ENCODE measurements around the gene GPR37.
A peak's percentile ranks its signal among the peaks of the same experiment; 100 is the strongest.

GPR37 gene

DNA sequence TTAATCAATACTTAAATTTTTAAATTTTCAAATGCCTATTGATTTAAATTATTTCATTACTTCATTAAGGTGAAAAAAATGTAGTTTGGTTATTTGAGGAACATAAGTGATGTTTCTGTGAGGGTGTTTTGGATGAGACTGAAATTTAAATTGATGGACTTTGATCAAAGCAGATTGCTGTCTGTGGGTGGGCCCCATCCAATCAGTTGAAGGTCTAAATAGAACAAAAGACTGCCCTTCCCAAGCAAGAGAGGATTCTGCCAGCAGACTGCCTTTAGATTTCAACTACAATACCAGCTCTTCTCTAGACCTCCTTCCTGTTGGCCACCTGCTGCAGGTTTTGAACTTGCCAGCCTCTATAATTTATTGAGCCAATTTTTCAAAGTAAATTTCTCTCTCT lies 14.5 kb upstream of the GPR37 start:
- no peak for DNase-seq

DNA sequence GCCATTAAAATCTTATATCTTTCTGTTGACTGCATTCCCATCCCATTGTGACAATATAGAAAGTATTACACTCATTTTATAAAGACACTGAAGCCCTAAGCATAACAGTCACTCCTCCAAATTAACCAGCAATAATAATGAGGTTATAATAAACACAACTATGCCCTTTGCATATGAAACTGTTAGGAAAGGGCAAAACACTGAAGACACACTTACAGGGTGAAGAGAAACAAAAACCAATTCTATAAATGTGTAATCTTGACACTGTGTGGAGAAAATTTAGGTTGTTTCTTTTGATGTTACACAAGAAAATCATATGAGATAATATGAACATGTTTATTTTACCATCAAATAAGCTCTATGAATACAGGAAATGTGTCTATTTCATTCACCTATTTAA lies 14.0 kb upstream of the GPR37 start:
- DNase-seq, result no peak

DNA sequence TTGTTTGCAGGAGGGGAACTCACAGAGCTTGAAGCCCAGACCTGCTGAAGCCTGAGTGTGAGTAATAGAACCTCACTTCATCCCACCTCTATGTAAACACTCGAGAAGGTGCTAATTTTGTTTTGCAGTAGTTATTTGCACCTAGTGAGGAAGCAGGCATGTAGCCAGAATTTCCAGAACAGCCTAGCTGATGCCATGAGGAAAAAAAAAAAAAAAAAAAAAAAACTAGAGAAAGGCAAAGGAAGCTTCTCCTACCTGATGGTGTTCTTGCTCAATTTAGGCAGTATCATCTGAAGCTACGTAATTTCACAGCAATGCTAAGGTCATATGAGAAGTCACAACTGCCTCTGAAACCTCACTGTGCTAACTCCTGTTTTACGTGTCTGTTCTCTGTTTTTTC lies 13.6 kb upstream of the GPR37 start:
- no peak for DNase-seq

DNA sequence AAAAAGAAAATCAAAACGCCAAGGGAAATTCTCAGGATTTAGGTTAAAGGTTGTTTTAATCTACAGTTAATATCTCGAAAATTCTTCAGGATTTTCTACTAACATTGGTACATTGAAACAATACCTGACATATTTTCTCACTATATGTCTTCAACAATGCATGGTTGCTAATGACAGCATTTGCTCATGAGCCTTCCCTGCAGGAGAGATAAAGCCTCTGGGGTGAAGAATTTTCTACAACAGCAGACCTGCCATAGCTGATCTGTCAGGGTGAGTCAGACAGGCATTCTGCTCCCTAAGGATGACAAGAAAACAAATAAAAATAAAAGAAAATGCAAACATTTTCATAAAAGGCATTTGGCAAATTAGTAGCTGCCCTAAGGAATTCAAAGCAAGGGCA lies 11.7 kb upstream of the GPR37 start:
- no peak for DNase-seq

DNA sequence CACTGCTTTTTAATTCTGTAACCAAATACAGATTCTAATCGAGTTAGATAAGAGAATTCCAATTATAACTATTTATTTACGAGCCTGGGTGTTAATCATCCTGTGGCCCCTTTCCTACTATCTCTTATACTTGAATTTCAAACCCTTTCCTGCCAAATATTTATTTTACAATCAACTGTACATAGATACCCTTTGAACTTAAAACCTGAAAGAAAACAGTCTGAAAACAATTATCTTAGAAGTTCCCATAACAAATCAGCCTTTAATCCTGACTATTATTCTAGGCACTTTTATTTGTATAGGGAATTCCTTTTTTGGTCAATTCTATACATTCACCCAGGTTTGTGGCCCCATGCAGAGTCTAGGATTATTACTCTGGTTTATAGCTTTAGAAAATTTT lies 10.6 kb upstream of the GPR37 start:
- no peak for DNase-seq

DNA sequence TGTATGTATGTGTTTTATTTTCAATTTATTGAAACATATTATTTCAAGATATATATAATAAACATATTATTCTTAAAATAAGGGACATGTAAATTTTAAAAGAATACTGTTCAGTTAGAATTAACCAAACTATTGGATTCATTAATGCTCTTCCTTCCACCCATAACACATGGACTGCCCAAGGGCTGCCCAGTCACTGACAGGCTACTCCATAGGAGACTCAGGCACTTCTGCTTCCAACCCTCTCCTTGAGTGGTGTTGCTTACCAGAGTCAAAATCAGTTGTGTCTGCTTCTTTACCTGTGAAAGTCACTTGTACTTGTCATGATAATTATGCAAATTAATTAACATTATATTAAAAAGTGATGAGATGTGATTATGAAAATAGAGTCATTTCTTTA lies 9.8 kb upstream of the GPR37 start:
- DNase-seq, result no peak

DNA sequence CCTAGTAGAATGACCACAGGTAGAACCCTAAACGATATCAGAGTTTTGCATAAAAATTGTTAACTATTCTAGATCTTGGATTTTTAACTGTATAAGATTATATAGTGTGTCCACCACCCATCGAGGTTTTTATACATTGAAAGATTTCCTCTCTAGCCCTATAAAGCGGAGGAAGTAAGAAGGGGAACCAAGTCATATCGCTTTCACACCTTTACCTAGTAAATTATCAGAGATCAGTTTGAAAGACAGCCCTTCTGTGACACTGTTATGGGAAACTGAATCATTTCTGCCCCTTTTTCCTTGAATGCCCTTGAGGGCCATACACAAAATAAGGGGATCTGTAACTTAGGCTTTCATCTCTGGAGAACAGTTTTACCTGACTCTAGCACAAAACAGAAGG lies 8.3 kb upstream of the GPR37 start:
- no peak for DNase-seq

DNA sequence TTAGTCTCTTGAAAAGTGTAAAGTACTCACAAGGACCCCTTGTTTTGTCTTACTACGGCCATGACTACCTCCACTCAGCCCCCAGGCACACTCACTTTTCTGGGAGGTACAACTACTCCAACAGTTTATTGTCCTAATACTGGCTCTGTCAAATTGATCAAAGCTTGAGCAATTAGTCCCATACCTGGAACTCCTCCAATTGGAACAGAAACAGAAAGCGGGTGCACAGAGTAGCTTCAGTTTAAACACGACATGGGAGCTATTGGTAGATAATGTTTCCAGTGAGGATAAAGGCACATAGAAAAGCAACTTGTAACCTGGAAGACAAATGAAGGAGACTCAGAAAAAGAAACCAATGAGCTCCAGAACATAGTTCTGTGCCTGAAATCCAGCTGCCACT lies 7.7 kb upstream of the GPR37 start:
- no peak for DNase-seq

DNA sequence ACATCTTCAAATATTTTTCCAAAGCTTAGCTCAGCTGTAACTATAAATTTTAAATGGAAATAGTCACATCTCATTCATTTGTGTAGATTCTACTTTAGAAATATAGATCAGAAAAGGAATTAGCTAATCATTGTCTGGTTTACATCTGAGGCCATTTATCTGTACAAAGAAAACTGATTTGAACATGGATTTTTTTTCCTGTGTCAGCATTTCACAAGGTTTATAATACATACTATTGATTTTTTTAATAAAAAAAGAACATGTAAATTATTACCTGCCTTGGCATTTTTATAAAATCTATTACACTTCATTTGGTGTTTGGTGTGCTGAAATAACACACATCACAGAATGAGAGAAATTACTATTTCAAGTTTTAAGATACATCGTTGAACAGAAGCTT lies 3.5 kb upstream of the GPR37 start:
- no peak for DNase-seq

DNA sequence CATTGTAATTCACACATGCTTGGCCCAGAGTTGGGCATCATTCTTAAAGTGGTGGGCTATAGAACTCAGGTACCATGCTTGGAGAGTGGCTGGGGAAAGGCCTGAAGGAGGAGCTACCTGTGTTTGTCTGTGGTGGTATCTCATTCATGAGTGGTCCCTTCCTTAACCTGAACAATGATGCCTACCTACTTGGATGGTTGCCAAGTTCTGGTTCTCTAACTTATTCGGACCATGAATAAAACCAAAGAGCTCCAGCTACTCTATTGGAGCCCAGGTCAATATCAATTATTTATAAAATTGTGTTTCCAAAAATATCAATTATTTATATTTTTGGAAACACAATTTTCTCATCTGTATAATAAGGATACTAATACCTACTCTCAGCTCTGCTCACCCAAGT lies 2.9 kb upstream of the GPR37 start:
- no peak for DNase-seq

DNA sequence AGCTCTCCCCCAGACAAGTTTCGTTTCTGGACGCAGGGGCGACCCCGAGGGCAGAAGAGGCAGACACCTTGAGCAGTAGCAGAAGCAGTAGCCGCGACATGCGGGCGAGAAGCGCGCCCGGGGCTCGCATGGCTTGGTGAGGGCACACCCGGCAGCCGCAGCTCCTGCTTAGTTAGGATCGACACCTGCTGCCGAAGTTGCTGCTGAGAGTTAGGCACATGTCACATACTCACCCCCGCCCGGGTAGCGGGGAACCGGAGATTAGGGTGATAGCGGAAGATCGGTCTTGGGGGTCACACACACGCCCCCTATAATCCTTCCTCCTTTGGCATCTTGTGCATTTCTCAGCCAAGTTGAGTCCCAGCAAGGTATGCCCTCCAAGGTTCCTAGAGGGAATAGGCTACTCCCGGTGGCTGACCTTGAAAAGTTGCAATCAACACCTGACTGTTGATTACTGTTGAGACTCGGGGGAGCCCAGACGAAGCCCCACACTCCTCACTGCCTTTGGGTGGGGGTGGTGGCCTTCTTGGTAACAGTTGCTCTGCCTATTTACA lies 668 bp downstream of the GPR37 start:
- DNase-seq, result peak in 14 of 58 donors; percentile 8 to 60 (median 32)

DNA sequence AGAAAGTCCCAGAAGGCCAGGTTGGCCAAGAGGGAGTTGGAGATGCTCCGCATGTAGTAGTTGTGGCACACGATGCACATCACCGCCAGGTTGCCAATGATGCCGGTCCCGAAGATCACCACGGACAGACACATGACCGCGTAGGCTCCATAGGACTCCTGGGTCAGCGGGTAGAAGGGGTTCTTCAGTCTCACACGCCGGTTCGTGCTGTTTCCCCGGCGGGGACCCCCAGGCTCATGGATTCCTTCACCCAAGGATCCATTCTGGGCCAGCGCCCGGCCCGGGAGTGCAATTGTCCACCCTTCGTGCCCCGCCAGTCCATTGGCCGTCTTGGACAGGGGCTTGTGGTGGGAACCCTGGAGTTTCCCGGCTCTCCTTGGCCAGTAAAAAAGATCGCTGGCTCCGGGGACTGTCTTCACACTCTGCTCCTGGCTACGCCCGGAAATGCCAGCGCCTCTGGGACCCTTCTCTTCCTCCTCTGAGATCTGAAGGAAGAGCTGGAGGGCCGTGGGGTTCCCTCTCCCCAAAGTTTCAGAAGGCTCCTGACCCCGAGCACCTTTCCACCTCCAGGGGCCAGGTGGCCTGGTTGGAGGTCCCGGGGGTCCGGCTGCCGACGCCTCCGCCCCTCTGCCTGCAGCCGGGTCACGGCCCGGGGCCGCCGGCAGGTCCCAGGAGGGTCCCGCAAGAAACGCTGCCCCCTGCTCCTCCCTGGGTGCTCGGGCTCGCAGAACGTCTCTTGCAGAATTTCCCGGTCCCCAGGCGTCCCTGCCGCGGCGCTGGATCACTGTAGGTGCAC lies 1.3 kb downstream of the GPR37 start:
- peak in 6 of 58 donors; percentile 19 to 50 (median 27) for DNase-seq

DNA sequence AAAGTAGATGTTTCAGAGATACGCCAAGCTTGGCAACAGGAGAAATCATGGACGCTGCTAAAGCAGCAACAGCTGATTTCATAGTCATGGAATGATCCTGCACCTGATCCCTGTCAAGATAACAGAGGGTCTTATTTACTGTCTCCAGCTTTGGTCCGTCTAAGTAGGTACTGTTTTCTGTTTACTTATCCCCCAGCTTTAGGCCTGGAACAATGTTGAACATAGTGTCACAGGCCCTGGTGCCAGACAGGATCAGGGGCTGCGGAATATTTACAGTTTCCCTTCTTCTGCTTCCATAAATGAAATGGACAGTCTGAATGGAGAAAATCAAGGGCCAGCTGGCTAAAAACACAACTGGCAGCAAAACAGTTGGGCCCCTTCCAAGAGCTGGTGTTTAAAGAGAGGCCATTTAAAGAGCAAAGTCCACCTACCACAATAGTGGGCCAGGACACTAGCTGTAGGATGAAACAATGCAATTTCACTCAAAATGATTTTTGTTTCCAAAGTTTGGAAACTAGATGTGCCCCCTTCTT lies 2.9 kb downstream of the GPR37 start:
- peak in 35 of 58 donors; percentile 12 to 80 (median 44) for DNase-seq

DNA sequence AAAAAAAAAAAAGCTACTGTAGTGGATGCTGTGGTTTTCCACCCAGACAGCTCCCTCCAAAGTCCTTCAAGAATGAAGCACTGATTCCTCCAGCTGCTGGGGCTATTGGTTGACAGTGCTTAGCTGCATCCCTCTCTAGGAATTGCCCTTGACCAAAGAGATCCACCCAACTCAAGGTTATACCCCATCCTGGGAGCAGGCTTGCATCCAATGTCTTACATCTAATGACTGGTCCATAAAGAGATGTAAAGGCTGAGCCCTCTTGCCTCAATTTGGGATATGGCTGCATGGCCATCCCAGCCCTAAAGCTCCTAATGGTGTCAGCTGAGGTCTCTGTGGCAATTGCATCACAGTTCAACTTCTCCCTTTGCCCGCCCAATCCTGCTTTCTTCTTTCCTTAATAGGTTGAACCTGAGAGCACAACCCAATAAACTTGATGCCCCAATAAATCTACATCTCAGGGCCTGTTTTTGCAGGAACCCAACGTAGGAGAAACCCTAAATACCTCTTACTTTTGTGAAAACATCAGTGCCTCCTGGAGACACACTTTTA lies 4.4 kb downstream of the GPR37 start:
- DNase-seq, result peak in 2 of 58 donors; percentile 14 to 15

DNA sequence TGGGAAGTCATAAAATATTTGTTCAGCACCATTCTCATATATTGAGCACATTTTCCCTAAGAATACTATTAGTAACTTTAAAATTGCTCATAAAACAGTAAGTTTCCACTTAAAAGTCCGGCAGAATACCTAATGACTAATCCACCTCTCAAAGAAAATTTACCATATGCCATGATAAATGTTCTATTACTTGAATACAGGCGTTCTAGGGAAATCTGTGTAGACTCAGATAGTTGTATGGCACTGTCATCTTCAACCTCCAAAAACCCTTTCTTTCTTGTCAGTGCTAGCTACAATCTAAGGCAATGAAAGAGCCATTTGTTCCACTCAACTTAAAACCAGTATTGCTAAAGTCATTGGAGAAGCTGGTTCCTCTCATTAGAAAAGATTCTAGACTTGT lies 7.3 kb downstream of the GPR37 start:
- DNase-seq, result peak in 1 of 58 donors; percentile 20

DNA sequence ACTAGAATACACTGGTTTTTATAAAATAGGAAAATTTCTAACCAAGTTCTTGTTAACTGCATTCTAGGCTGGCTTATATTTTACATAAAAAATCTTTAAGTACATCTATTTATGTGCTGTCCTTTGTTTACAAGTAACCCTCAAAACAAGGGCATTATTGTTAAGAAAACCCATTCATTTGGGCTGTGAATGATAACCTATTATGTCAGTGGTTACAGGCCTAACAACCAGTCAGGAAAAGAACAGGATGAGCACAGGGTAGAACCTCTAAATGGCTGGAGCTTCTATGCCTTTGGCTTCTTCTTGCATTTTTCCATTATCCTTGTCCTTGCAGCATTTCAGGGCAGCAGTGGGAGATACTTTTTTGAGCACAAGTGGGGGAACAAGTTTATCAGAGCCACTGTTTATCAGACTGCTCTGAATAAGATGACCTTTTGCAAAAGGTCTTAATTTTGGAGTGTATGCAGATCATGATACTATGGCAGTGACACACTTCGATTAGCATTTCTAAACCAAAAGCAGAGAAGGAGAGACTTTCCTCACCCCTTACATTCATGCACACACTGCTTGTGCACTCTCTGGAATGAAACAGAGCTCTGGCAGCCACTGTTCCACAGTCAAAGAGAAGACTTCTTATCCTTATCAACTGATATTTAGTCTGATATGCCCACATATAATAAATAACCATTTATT lies 10.9 kb downstream of the GPR37 start:
- DNase-seq, result peak in 2 of 58 donors; percentile 35 to 75

DNA sequence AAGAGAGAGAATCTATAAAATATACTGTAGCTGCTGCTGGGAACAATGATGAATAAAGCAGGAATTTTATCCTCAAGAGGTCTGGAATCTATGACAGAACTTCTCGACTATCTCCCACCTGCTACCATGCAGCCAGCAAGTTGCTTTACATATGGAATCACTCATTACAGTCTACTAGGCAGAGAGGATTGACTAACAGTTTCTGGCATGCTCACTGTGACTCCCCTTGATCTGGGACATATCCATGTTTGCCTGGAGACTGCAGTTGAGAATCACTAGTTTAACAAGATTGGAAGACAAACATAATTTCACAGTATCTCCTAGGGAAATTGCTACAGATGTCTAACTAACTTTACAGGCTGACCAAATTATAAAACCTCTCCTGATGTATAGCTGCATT lies 13.3 kb downstream of the GPR37 start:
- DNase-seq, result peak in 2 of 58 donors; percentile 11 to 48

DNA sequence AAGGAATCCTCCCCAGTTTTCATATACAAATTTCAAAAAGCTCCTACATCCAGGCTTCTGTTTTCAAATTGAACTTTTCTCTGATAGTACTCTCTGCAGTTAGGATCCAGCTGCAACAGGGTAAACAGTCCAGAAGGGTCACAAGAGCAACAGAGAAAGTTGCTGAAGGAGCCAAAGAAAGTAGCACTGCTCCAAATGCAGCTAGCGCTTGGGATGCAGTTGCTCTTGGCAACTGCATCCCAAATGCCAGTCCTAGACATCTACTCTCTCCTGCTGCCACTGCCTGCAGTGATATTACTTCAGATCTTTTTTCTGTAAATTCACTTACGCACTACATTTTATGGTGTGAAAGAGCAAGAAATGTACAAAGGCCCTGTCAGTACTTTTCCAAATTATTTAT lies 14.6 kb downstream of the GPR37 start:
- DNase-seq, result peak in 5 of 58 donors; percentile 5 to 55 (median 28)

DNA sequence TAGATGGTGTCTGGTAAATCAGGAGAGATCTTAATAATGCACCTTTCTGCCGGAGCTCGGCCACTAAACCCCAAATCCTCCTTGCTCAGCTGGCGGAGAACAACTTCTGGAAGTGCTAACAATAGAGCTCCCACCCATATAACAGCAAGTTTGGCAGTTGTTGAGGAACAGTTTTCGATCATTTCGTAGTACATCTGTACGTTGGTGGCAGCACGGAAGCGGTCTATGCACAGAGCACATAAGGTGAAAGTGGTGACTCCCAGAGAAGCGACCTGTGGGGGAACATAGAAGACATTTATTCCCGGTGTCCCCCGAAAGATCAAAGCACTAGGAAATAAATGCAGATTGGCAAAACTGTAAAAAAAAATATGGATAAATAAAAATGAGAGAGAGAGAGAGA lies 18.5 kb downstream of the GPR37 start:
- no peak for DNase-seq

DNA sequence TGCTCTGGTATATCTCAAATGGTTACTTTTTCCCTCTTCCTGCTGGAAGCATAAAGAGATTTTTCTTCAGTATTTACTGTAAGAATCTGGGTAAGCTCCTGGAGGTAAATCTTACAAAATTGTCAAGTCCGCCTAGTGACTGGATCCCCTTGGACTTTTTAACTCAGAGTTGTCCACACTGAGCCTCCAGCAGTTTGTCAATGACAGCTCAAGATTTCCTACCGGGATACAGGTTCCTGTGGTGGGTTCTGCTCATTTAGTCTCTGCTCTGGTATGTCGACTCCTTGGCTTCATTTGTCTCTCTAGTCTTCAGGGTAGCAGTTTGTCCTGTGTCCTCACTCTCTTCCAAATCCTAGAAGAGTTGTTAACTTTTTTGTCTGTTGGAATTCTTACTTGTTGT lies 27.0 kb downstream of the GPR37 start:
- DNase-seq, result no peak

DNA sequence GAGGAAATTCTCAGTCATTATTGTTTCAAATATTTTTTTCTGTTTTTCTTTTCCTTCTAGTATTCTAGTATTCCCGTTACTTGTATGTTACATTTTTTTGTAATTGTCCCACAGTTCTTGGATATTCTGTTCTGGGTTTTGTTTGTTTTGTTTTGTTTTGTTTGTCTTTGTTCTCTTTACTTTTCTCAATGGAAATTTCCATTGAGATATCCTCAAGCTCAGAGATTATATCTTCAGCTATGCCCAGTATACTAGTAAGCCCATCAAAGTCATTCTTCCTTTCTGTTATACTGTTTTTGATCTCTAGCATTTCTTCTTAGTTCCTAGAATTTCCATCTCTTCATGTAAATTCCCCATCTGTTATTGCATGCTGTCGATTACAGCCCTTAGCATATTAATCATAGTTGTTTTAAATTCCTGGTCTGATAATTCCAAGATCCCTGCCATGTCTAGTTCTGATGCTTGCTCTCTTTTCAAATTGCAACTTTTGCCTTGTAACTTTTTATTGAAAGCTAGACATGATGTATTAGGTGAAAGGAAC lies 27.8 kb downstream of the GPR37 start:
- no peak for DNase-seq

DNA sequence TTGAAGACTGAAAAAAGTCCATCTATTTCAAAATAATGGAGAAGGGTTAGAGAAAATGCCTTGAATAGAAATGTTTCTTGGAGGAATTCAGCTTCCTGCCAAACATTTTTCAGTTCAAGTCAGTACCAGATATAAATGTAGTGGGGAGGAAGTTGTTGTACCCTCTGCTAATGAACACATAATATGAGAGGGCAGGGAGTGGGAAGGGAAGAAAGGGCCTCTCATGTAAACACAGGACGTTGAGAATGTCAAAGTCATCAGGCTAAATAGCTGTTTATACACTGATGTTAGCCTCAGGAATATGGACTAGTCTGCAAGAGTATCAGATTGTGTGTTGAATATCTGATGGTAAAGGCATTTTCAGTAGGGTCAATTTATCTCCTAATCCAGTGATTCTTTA lies 37.0 kb downstream of the GPR37 start:
- DNase-seq, result no peak
